Measurements from ENCODE around the gene ARAP3. TPM values are rescaled to one million over a fixed set of nuclear protein-coding genes. Genes with fewer than 3 reads are reported as not detected.

ARAP3 gene
- total and polyA plus RNA-seq, 2 donors (not counting 3 experiments of a cell fraction or from before 2014, with no cell fraction given) = 60.6 to 136 TPM

- FAIRE-seq (peak; percentile 40), DNase-seq (ENCODE audit: low read depth, low spot score) (peak; percentile 45)
- Histone ChIP-seq H3K9me1 (replicated peaks; ENCODE audit: control insufficient read depth, extremely low read depth, insufficient read depth, low read length) (no peaks in the 10 kb centered on the region), H3K4me3 (replicated peaks in 1 of 3; ENCODE audit: insufficient read depth in 1 of 3, low read depth in 1 of 3, low read length in 3 of 3) (no peak overlapping the region), H3K79me2 (ENCODE audit: control insufficient read depth, insufficient read depth, low read length) (peaks cover 49% of the 10 kb centered on the region), H3K36me3 (ENCODE audit: control insufficient read depth in 2 of 2, extremely low read depth in 1 of 2, insufficient read depth in 2 of 2, low read length in 2 of 2) (no peaks in the 10 kb centered on the region), H3K4me2 (ENCODE audit: insufficient read depth, low read length) (peak overlapping the region; percentile 70), H3K9ac (replicated peaks; ENCODE audit: extremely low read depth, insufficient read depth, low read length) (no peak overlapping the region), H2AFZ (ENCODE audit: low read depth, low read length) (no peak overlapping the region), H3K27me3 (ENCODE audit: control insufficient read depth in 2 of 2, insufficient read depth in 2 of 2, low read length in 2 of 2) (no peaks in the 10 kb centered on the region), H3K9me3 (replicated peaks; ENCODE audit: control insufficient read depth, insufficient read depth, low read length) (no peaks in the 10 kb centered on the region), H3K4me1 (ENCODE audit: control insufficient read depth, extremely low read depth, insufficient read depth, low read length) (peaks cover 28% of the 10 kb centered on the region), H4K20me1 (replicated peaks; ENCODE audit: control insufficient read depth, extremely low read depth, insufficient read depth, low read length) (no peaks in the 10 kb centered on the region), H3K27ac (ENCODE audit: insufficient read depth, low read depth, low read length) (peak overlapping the region; percentile 29)
- intact Hi-C loops (cut with micrococcal nuclease) = no loop called here
- dilution Hi-C loops (cut with MboI; ENCODE audit: extremely low pct_ligation_motif_present, low sequenced_read_pairs) = no loop called here
- POLR2A ChIA-PET = interaction anchor here (0.7 to 0.9 kb wide), 2 partner anchors 12 to 31 kb away, joined by 3 read pairs; no protein-coding TSS in a partner anchor
- TF ChIP-seq POLR2AphosphoS5 (IDR thresholded peaks at IDR 0.05; ENCODE audit: insufficient read depth, low read depth, low read length) (no peak), CTCF (IDR thresholded peaks at IDR 0.05; ENCODE audit: extremely low read depth in 1 of 2, insufficient read depth in 1 of 2, low read depth in 1 of 2, low read length in 2 of 2) (no peak), JUN (IDR thresholded peaks at IDR 0.05; ENCODE audit: borderline replicate concordance, insufficient read depth, insufficient read length, low read depth) (no peak), POLR2A (IDR thresholded peaks at IDR 0.05; ENCODE audit: low read depth, low read length) (no peak), FOS (IDR thresholded peaks at IDR 0.05; ENCODE audit: borderline replicate concordance, insufficient read depth, low read length) (no peak), GATA2 (IDR thresholded peaks at IDR 0.05; ENCODE audit: insufficient read depth, insufficient read length, low read depth, low read length) (no peak), MAX (IDR thresholded peaks at IDR 0.05; ENCODE audit: insufficient read depth, insufficient read length) (no peak), MYC (IDR thresholded peaks at IDR 0.05; ENCODE audit: low read depth, low read length) (no peak), EZH2 (IDR thresholded peaks at IDR 0.05; ENCODE audit: borderline replicate concordance, low read depth, low read length, severe bottlenecking) (no peak)
- BruUV-seq (replicated peaks) = no TSS peak
- CTCF ChIA-PET = interaction anchor here (0.9 to 9.0 kb wide), 6 partner anchors 11 to 129 kb away, joined by 3 to 114 read pairs (median 3); partner anchors contain the start of gene DIAPH1
Observed at GRCh38 chr5:141603923-141604717, 77.9 kb downstream of the ARAP3 start.

Other genes with a start within 250 kb of the ARAP3 start
- gene PCDHGC3, start 206.3 kb downstream of the ARAP3 start, total RNA-seq = 25.4 and 36.1 TPM in 2 replicates
- 9.2 and 14.9 TPM in 2 replicates for gene PCDHGC3, start 206.3 kb downstream of the ARAP3 start, polyA plus RNA-seq
- gene PCDHGC4, start 197.2 kb downstream of the ARAP3 start, total RNA-seq = 0.90 and 2.1 TPM in 2 replicates
- 0.25 and 0.32 TPM in 2 replicates for gene PCDHGC4, start 197.2 kb downstream of the ARAP3 start, polyA plus RNA-seq
- gene PCDHGC5, start 193.1 kb downstream of the ARAP3 start, total RNA-seq = 0.60 and 1.2 TPM in 2 replicates
- 0.21 and 0.48 TPM in 2 replicates for gene PCDHGC5, start 193.1 kb downstream of the ARAP3 start, polyA plus RNA-seq
- gene DIAPH1, start 63.2 kb downstream of the ARAP3 start, total RNA-seq = 103 and 105 TPM in 2 replicates
- gene DIAPH1, start 63.2 kb downstream of the ARAP3 start, polyA plus RNA-seq = 59.2 and 68.6 TPM in 2 replicates
- 58.5 and 60.2 TPM in 2 replicates for gene HDAC3, start 45.4 kb downstream of the ARAP3 start, total RNA-seq
- 74.7 and 75.5 TPM in 2 replicates for gene HDAC3, start 45.4 kb downstream of the ARAP3 start, polyA plus RNA-seq
- 3.1 and 3.6 TPM in 2 replicates for gene RELL2, start 45.2 kb downstream of the ARAP3 start, total RNA-seq
- gene RELL2, start 45.2 kb downstream of the ARAP3 start, polyA plus RNA-seq = 3.4 and 4.8 TPM in 2 replicates
- 37.0 and 37.1 TPM in 2 replicates for gene FCHSD1, start 30.8 kb downstream of the ARAP3 start, total RNA-seq
- gene FCHSD1, start 30.8 kb downstream of the ARAP3 start, polyA plus RNA-seq = 34.8 and 35.1 TPM in 2 replicates
- 136 and 170 TPM in 2 replicates for gene PCDH1, start 196.2 kb upstream of the ARAP3 start, total RNA-seq
- gene PCDH1, start 196.2 kb upstream of the ARAP3 start, polyA plus RNA-seq = 113 and 124 TPM in 2 replicates
- 67.0 and 105 TPM in 2 replicates for gene DELE1, start 241.6 kb upstream of the ARAP3 start, total RNA-seq
- 121 and 139 TPM in 2 replicates for gene DELE1, start 241.6 kb upstream of the ARAP3 start, polyA plus RNA-seq

All from endothelial cell of umbilical vein (primary cell).